ENCODE measurements around the gene EIF3J. TPM values are rescaled to one million over a fixed set of nuclear protein-coding genes. Genes with fewer than 3 reads are reported as not detected.
"Not testable (repeated sequence)": the region's sequence is repeated elsewhere in the genome, so short reads cannot be mapped to it uniquely, and the experiment has no call there.

EIF3J gene
- total RNA-seq, 1 experiment from 2014 or later: 117 TPM

- Histone ChIP-seq H3K4me1 (replicated peaks; ENCODE audit: insufficient read depth) (peaks cover 15% of the 10 kb centered on the region; the same call in 1 of the 2 replicates), H3K4me3 (no peak overlapping the region), H3F3A (ENCODE audit: insufficient read depth, low read depth) (peaks cover 36% of the 10 kb centered on the region; the same call in 1 of the 2 replicates), H3K36me3 (ENCODE audit: low read depth) (peaks cover 12% of the 10 kb centered on the region), H3K27me3 (ENCODE audit: insufficient read depth, low read depth) (no peaks in the 10 kb centered on the region), H3K27ac (no peak overlapping the region), H3K79me2 (ENCODE audit: low read depth) (peaks cover 56% of the 10 kb centered on the region), H3K9me2 (ENCODE audit: insufficient read depth) (no peaks in the 10 kb centered on the region), H4K20me1 (ENCODE audit: insufficient read depth) (peaks cover 50% of the 10 kb centered on the region), H2AFZ (no peak overlapping the region), H3K4me2 (no peak overlapping the region), H3K9me3 (ENCODE audit: insufficient read depth, low read depth) (no peaks in the 10 kb centered on the region)
- POLR2A ChIA-PET (ENCODE audit: unreplicated experiment): no interaction called here
- CTCF ChIA-PET: interaction anchor here (0.6 kb wide), 1 partner anchor 534 kb away, joined by 3 read pairs; no protein-coding TSS in a partner anchor
- intact Hi-C loops (cut with micrococcal nuclease; ENCODE audit: unreplicated experiment): loop anchor here (1.0 kb wide), 1 partner anchor 678 kb away; no protein-coding TSS in a partner anchor
- BruUV-seq (replicated peaks): no TSS peak
- peak in 1 of 2 experiments; percentile 54 for DNase-seq
- no peak for TF ChIP-seq EZH2 (IDR thresholded peaks at IDR 0.05; ENCODE audit: low read depth)
- peak; percentile 56 for TF ChIP-seq CTCF (conservative IDR thresholded peaks at IDR 0.05)
These were observed 13.3 kb downstream of the EIF3J start for GRCh38 chr15:44550256-44550655.

- H3K4me1 ChIP-seq (replicated peaks; ENCODE audit: insufficient read depth): peaks cover 12% of the 10 kb centered on the region; the same call in 1 of the 2 replicates
- no peak for DNase-seq
- peaks cover 51% of the 10 kb centered on the region for H3K79me2 ChIP-seq (ENCODE audit: low read depth)
- H4K20me1 ChIP-seq (ENCODE audit: insufficient read depth): peaks cover 46% of the 10 kb centered on the region
- no peaks in the 10 kb centered on the region for H3K9me2 ChIP-seq (ENCODE audit: insufficient read depth)
- no peak overlapping the region for H3K4me3 ChIP-seq
- no peak overlapping the region for H3K27ac ChIP-seq
- ChIA-PET CTCF (no interaction called here), POLR2A (ENCODE audit: unreplicated experiment) (no interaction called here)
- no peaks in the 10 kb centered on the region for H3K9me3 ChIP-seq (ENCODE audit: insufficient read depth, low read depth)
- no peak for TF ChIP-seq CTCF (conservative IDR thresholded peaks at IDR 0.05)
- no peak for TF ChIP-seq EZH2 (IDR thresholded peaks at IDR 0.05; ENCODE audit: low read depth)
- intact Hi-C loops (cut with micrococcal nuclease; ENCODE audit: unreplicated experiment): loop anchor here (1.0 kb wide), 1 partner anchor 678 kb away; no protein-coding TSS in a partner anchor
- BruUV-seq (replicated peaks): no TSS peak
- peaks cover 31% of the 10 kb centered on the region; the same call in 1 of the 2 replicates for H3F3A ChIP-seq (ENCODE audit: insufficient read depth, low read depth)
- no peaks in the 10 kb centered on the region for H3K27me3 ChIP-seq (ENCODE audit: insufficient read depth, low read depth)
- peaks cover 13% of the 10 kb centered on the region for H3K36me3 ChIP-seq (ENCODE audit: low read depth)
- H3K4me2 ChIP-seq: no peak overlapping the region
- no peak overlapping the region for H2AFZ ChIP-seq
These were observed 13.8 kb downstream of the EIF3J start for GRCh38 chr15:44550734-44551133.

DNA sequence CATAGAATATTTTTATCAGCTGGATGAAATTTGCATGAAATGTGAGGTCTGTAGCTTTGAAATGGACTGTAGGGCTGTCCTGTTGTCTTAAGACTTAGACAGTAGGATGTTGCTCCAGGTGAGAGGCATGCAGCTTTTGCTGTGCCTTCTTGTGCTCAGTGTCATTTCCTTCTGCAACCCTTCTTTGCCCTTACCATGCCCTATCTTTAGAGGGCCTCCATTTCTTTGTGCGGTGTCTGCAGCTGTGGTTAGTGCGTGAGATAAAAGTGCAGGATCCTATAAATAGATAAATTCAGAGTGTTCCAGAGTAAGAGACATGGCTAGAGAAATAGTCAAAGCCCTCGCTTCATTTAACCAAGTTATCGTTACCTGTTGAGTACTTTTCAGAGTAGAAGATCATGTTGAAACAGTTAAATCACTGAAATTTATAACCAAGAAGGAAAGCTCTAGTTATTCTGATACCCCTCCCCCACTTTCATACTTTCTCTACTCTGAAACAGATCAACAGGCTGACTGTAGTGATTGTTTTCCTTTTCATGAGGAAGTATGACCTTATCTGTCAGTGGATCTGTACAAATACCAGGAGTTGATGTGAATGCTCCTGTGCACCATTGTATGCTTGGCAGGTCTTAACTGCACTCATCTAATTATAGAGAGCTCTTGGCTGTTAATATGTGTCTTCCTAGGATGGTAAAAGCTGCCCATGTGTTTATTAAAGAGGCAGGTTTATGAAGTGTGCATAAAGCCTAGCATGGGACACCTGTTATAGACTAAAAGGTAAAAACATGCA lies 18.2 kb downstream of the EIF3J start:
- Histone ChIP-seq H3K9me3 (ENCODE audit: insufficient read depth, low read depth) (no peaks in the 10 kb centered on the region), H3K27me3 (ENCODE audit: insufficient read depth, low read depth) (no peaks in the 10 kb centered on the region), H3K79me2 (ENCODE audit: low read depth) (peaks cover 13% of the 10 kb centered on the region), H3K36me3 (ENCODE audit: low read depth) (peaks cover 25% of the 10 kb centered on the region), H4K20me1 (ENCODE audit: insufficient read depth) (peaks cover 30% of the 10 kb centered on the region), H3K9me2 (ENCODE audit: insufficient read depth) (no peaks in the 10 kb centered on the region), H2AFZ (no peak overlapping the region), H3F3A (ENCODE audit: insufficient read depth, low read depth) (peaks cover 29% of the 10 kb centered on the region; the same call in 1 of the 2 replicates), H3K4me3 (no peak overlapping the region), H3K4me2 (no peak overlapping the region), H3K27ac (no peak overlapping the region), H3K4me1 (replicated peaks; ENCODE audit: insufficient read depth) (peaks cover 34% of the 10 kb centered on the region)
- DNase-seq: no peak
- intact Hi-C loops (cut with micrococcal nuclease; ENCODE audit: unreplicated experiment): no loop called here
- TF ChIP-seq CTCF (conservative IDR thresholded peaks at IDR 0.05): no peak
- no peak for TF ChIP-seq EZH2 (IDR thresholded peaks at IDR 0.05; ENCODE audit: low read depth)
- no TSS peak for BruUV-seq (replicated peaks)
- CTCF ChIA-PET: interaction anchor here (0.5 to 1.3 kb wide), 2 partner anchors 9 to 489 kb away, joined by 3 to 4 read pairs; no protein-coding TSS in a partner anchor
- POLR2A ChIA-PET (ENCODE audit: unreplicated experiment): interaction anchor here (0.6 kb wide), 1 partner anchor 13 kb away, joined by 3 read pairs; no protein-coding TSS in a partner anchor

- POLR2A ChIA-PET (ENCODE audit: unreplicated experiment); H3K9me3 ChIP-seq (ENCODE audit: insufficient read depth, low read depth); intact Hi-C loops (cut with micrococcal nuclease; ENCODE audit: unreplicated experiment); H2AFZ ChIP-seq; H3K4me2 ChIP-seq; DNase-seq; BruUV-seq (replicated peaks); CTCF ChIA-PET; H3K27ac ChIP-seq; H3K9me2 ChIP-seq (ENCODE audit: insufficient read depth); H3K4me3 ChIP-seq; H3K27me3 ChIP-seq (ENCODE audit: insufficient read depth, low read depth); H3K79me2 ChIP-seq (ENCODE audit: low read depth): not testable (repeated sequence)
- H3F3A ChIP-seq (ENCODE audit: insufficient read depth, low read depth): peaks cover 23% of the 10 kb centered on the region; the same call in 1 of the 2 replicates
- H3K36me3 ChIP-seq (ENCODE audit: low read depth): peaks cover 43% of the 10 kb centered on the region; the same call in 1 of the 2 replicates
- peaks cover 27% of the 10 kb centered on the region for H3K4me1 ChIP-seq (replicated peaks; ENCODE audit: insufficient read depth)
- peaks cover 12% of the 10 kb centered on the region; the same call in 1 of the 2 replicates for H4K20me1 ChIP-seq (ENCODE audit: insufficient read depth)
These were observed 24.0 kb downstream of the EIF3J start for GRCh38 chr15:44560926-44561325.
